ENCODE data around the gene GAB1. TPM values are rescaled to one million over a fixed set of nuclear protein-coding genes. Genes with fewer than 3 reads are reported as not detected.

GAB1 gene
- total RNA-seq, 1 experiment from 2014 or later, result 29.4 TPM

- H3K9me3 ChIP-seq (ENCODE audit: insufficient read depth, low read depth), result no peaks in the 10 kb centered on the region
- H3F3A ChIP-seq (ENCODE audit: insufficient read depth, low read depth), result no peaks in the 10 kb centered on the region
- H3K4me2 ChIP-seq, result no peak overlapping the region
- H2AFZ ChIP-seq, result no peak overlapping the region
- no peak overlapping the region for H3K27ac ChIP-seq
- TF ChIP-seq EZH2 (IDR thresholded peaks at IDR 0.05; ENCODE audit: low read depth), result no peak
- no peak for TF ChIP-seq CTCF (conservative IDR thresholded peaks at IDR 0.05)
- no peaks in the 10 kb centered on the region for H3K27me3 ChIP-seq (ENCODE audit: insufficient read depth, low read depth)
- no peaks in the 10 kb centered on the region for H3K79me2 ChIP-seq (ENCODE audit: low read depth)
- intact Hi-C loops (cut with micrococcal nuclease; ENCODE audit: unreplicated experiment), result no loop called here
- no TSS peak for BruUV-seq (replicated peaks)
- CTCF ChIA-PET, result no interaction called here
- POLR2A ChIA-PET (ENCODE audit: unreplicated experiment), result no interaction called here
- DNase-seq, result no peak
- no peak overlapping the region for H3K4me3 ChIP-seq
- no peaks in the 10 kb centered on the region for H3K36me3 ChIP-seq (ENCODE audit: low read depth)
- no peaks in the 10 kb centered on the region for H3K9me2 ChIP-seq (ENCODE audit: insufficient read depth)
- H4K20me1 ChIP-seq (ENCODE audit: insufficient read depth), result no peaks in the 10 kb centered on the region
- H3K4me1 ChIP-seq (replicated peaks; ENCODE audit: insufficient read depth), result no peaks in the 10 kb centered on the region
Measured at GRCh38 chr4:143313521-143313920, 23.2 kb upstream of the GAB1 start.

GRCh38 chr4:143313996-143314395, 22.7 kb upstream of the GAB1 start:
- no peaks in the 10 kb centered on the region for H3K36me3 ChIP-seq (ENCODE audit: low read depth)
- no peaks in the 10 kb centered on the region for H3K9me3 ChIP-seq (ENCODE audit: insufficient read depth, low read depth)
- no peak for DNase-seq
- CTCF ChIA-PET, result no interaction called here
- H3K79me2 ChIP-seq (ENCODE audit: low read depth), result no peaks in the 10 kb centered on the region
- intact Hi-C loops (cut with micrococcal nuclease; ENCODE audit: unreplicated experiment), result no loop called here
- no peak overlapping the region for H3K4me3 ChIP-seq
- no peaks in the 10 kb centered on the region for H3K27me3 ChIP-seq (ENCODE audit: insufficient read depth, low read depth)
- POLR2A ChIA-PET (ENCODE audit: unreplicated experiment), result no interaction called here
- TF ChIP-seq CTCF (conservative IDR thresholded peaks at IDR 0.05), result no peak
- no peak for TF ChIP-seq EZH2 (IDR thresholded peaks at IDR 0.05; ENCODE audit: low read depth)
- no TSS peak for BruUV-seq (replicated peaks)
- H3K9me2 ChIP-seq (ENCODE audit: insufficient read depth), result no peaks in the 10 kb centered on the region
- no peaks in the 10 kb centered on the region for H3F3A ChIP-seq (ENCODE audit: insufficient read depth, low read depth)
- H3K27ac ChIP-seq, result no peak overlapping the region
- H3K4me2 ChIP-seq, result no peak overlapping the region
- no peaks in the 10 kb centered on the region for H3K4me1 ChIP-seq (replicated peaks; ENCODE audit: insufficient read depth)
- no peaks in the 10 kb centered on the region for H4K20me1 ChIP-seq (ENCODE audit: insufficient read depth)
- no peak overlapping the region for H2AFZ ChIP-seq

GRCh38 chr4:143320113-143320512, 16.6 kb upstream of the GAB1 start:
- Histone ChIP-seq H3K9me2 (ENCODE audit: insufficient read depth) (no peaks in the 10 kb centered on the region), H2AFZ (no peak overlapping the region), H3K79me2 (ENCODE audit: low read depth) (no peaks in the 10 kb centered on the region), H3K9me3 (ENCODE audit: insufficient read depth, low read depth) (no peaks in the 10 kb centered on the region), H3F3A (ENCODE audit: insufficient read depth, low read depth) (no peaks in the 10 kb centered on the region), H3K27ac (no peak overlapping the region), H3K27me3 (ENCODE audit: insufficient read depth, low read depth) (no peaks in the 10 kb centered on the region), H3K4me1 (replicated peaks; ENCODE audit: insufficient read depth) (no peaks in the 10 kb centered on the region), H3K4me2 (no peak overlapping the region), H3K36me3 (ENCODE audit: low read depth) (no peaks in the 10 kb centered on the region), H4K20me1 (ENCODE audit: insufficient read depth) (no peaks in the 10 kb centered on the region), H3K4me3 (no peak overlapping the region)
- BruUV-seq (replicated peaks), result no TSS peak
- CTCF ChIA-PET, result no interaction called here
- TF ChIP-seq CTCF (conservative IDR thresholded peaks at IDR 0.05) (no peak), EZH2 (IDR thresholded peaks at IDR 0.05; ENCODE audit: low read depth) (no peak)
- POLR2A ChIA-PET (ENCODE audit: unreplicated experiment), result no interaction called here
- intact Hi-C loops (cut with micrococcal nuclease; ENCODE audit: unreplicated experiment), result no loop called here
- no peak for DNase-seq

Measured in PC-9 (cell line).